Fibroblast of peridontal ligament (primary cell): ENCODE results near the gene SAMSN1.
"Not testable (repeated sequence)": the region's sequence is repeated elsewhere in the genome, so short reads cannot be mapped to it uniquely, and the experiment has no call there.

ENCODE experiments used
- DNase-seq: peaks from one replicate; pipeline ENCODE4 v3.0.0-alpha.2; 2010; ENCODE audit errors: extremely low read depth

SAMSN1 gene

DNA sequence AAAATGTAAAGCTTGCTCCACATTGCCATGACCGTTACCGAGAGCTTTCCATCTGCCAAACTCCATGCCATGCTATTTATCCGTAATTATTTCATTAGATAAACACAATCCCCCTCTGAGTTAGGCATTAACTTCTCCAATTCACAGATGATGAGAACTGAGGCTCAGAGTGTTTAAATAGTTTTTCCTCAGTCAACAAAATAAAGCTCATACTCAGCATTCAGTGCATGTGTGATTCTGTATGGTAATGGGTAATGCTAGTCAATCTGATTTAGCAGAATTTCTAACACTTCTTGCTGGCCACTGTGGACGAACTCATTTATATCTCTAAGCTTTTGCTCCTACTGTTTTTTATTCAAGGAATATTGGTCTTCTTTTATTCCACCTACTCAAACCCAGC lies 17.3 kb downstream of the SAMSN1 start:
- DNase-seq: no peak

DNA sequence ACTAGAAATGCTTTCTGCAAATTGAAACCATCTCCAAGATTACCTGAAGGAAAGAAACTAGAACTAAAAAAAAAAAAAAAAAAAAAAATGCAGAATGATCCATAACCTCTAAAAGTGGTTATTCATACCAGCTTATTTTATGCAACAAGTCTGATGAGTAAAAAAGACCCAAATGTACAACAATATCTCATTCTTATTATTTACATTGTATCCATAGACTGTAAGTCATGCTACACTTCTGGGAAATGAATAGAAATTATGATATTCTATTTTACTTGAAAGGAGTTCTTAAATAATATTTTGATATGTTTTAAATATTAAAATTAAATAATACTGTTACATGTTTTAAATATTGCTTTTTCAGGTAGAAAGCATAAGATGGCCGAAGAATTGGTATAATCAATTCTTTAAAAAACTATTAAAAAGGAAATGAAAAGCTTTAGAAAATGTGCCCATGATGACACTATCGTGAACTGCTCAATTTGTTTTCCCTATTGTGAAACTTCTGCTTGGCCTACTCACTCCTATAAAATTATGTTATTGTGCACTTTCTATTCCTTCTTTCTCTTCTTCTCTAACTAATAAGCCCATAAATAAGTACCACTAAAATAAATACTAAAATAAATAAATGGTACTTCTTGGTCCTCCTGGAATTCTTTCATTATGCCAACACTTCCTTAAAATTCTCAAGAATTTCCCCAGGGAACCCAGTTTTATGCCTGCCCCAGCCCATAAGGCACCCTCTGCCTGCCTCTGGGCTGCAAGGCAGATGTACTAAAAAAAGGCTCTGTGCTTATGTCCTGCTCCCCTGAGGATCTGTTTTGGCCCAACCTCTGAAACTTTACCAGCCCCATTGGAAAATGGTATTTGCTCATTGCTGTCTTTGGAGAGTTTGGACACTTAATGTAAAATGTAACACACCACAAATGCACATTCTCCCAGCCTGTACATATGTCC lies 18.1 kb downstream of the SAMSN1 start:
- no peak for DNase-seq

DNA sequence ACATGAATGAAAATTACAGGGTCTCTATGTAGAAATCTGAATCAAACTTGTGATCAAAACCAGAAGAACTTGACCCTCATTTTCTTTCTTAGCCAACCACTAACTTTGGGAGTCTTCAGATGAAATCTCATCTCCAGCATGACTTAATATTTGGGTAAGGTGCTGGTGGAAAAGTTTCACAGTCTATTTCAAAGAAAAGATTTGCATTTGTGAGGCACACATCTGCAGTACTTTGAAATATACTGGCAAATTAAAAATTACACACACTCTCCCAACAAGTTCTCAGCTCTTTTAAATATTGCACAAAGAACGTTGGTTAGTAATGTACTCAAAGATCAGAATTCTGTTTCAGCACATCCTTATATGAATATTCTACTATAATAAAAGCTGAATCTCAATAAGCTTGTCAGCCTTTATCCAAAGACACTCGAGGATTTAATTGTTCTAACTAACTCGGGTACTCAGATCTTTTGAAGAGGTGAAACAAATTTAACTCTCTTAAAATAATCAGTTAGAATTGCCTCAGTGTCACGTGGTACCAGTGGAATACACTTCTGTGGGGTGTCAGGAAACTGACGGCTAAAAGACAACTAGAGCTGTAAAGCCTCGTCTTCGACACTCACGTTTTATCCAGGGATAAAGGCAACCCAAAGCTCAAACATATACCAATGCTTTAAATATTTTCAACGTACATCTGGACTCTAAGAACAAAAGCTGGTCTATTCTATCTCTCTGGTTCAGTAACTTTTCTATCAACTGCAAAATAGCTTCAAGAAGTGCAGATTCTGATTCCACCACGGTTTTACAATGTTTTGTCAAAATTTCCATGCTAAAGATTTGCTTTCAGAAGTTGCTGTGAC lies 19.0 kb downstream of the SAMSN1 start:
- no peak for DNase-seq

DNA sequence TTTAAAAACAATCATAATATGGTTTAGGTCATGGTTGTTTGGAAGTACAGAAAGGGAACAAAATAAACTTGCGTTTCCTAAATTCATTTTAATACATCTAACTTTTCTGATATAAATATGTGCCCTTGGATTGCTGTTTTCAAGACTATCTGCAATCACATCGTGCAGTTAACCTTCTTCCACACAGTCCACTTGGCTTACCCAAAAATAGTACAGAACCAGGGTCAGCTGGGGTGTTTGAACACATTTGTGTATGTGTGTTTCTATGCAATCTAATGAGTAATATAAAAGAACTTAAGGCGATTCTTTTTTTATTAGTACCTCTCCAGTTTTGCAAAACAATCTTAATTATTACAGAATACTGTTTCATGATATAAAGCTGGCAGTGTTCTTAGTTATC lies 19.9 kb downstream of the SAMSN1 start:
- no peak for DNase-seq

- DNase-seq: no peak
Observed at GRCh38 chr21:14523234-14523633, 22.9 kb downstream of the SAMSN1 start.

- DNase-seq: no peak
Observed at GRCh38 chr21:14522736-14523135, 23.4 kb downstream of the SAMSN1 start.

- DNase-seq: no peak
Observed at GRCh38 chr21:14520535-14520934, 25.6 kb downstream of the SAMSN1 start.

- no peak for DNase-seq
Observed at GRCh38 chr21:14519000-14519399, 27.1 kb downstream of the SAMSN1 start.

- DNase-seq: no peak
Observed at GRCh38 chr21:14513804-14514203, 32.3 kb downstream of the SAMSN1 start.

DNA sequence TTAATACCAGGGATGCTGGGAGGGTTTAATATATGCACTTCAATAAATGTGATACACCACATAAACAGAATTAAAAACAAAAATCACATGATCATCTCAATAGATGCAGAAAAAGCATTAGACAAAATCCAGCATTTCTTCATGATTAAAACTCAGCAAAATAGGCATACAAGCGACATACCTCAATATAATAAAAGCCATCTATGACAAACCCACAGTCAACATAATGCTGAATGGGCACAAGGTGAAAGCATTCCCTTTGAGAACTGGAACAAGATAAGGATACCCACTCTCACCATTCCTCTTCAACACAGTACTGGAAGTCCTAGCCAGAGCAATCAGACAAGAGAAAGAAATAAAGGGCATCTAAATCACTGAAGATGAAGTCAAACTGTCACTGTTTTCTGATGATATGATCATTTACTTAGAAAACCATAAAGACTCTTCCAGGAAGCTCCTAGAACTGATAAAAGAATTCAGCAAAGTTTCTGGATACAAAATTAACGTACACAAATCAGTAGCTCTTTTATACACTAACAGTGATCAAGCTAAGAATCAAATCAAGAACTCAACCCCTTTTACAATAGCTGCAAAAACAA lies 39.2 kb downstream of the SAMSN1 start:
- DNase-seq: not testable (repeated sequence)

DNA sequence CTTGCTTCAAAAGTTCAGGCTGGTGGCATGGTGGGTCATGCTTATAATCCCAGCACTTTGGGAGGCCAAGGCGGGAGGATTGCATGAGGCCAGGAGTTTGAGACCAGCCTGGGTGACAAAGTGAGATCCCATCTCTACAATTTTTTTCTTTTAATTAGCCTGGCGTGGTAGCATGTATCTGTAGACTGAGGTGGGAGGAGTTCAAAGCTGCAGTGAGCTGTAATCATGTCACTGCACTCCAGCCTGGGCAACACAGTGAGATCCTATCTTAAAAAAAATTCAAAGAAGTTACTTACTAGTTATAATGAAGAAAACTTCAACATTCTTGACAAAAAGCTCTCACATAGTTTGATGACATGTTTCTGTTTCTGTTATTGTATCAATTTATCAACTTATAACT lies 45.2 kb downstream of the SAMSN1 start:
- DNase-seq: no peak

DNA sequence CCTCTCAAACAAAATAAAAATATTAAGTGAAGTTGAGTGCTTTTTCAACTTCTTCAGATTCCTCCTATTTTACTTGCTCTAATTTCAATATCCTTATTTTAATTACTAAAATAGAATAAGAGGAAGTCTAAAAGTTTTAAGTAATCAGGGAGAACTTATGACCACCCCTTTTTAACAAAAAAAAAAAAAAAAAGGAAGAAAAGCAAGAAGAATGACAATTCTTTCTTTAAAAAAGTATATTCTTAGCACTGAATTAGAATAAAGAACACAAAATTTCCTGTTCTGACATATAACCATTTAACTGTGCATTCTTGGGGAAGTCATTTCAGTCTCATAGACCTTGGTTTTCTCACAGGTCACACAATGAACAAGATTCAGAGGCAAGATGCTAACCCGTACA lies 46.8 kb downstream of the SAMSN1 start:
- DNase-seq: no peak

DNA sequence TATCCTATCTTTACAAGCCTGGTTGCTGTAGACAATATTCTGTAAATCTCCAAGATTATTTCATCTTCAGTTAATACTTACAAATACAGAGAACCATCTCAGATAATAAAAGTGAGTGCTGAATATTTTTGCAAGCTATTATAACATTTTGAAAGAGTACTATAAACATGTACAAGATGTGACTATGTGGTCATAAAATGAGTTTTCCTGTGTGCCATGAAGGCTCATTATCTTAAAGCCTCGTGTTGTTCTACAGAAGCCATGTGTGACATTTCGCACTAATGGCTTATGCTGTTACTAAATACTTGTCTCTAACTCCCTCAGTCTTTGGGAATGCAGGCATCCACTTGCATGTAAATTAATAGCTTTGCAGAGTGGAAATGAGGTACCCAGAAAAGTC lies 48.3 kb downstream of the SAMSN1 start:
- no peak for DNase-seq

DNA sequence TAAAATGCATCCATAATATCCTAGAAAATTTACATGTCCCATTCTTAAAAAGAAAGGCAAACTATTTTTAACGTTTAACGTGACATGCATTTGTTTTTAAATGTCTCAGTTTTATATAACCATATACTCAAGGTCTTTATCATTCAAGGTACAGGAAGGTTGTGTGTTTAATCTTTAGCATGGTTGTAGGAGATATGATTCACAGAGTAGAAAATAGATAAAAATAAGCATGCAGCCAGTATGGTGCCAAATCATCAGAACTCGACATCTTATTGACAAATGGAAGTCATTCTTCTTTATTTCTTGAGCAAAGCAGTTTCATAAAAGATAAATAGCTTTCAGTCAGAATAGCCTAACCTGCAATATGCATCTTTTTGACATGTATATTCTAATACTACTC lies 51.0 kb downstream of the SAMSN1 start:
- no peak for DNase-seq

DNA sequence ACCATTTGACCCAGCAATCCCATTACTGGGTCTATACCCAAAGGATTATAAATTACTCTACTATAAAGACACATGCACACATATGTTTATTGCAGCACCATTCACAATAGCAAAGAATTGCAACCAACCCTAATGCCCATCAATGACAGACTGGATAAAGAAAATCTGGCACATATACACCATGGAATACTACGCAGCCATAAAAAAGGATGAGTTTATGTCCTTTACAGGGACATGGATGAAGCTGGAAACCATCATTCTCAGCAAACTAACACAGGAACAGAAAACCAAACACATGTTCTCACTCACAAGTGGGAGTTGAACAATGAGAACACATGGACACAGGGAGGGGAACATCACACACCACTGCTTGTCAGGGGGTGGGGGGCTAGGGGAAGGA lies 51.9 kb downstream of the SAMSN1 start:
- DNase-seq: not testable (repeated sequence)

DNA sequence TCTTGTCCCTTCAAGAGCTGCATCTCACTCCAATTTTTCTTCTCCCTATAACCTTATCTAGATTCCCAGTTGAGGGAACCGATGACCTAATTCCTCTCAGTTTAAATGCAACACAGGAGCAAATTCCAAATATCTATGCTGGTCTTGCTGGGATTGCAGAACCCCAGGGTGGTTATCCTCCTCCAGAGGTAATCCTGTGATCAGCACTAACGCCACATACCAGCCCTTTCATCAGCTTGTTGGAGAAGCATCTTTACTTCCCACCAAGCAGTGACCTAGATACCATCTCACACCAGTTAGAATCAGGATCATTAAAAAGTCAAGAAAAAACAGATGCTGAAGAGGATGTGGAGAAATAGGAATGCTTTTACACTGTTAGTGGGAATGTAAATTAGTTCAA lies 52.4 kb downstream of the SAMSN1 start:
- no peak for DNase-seq

DNA sequence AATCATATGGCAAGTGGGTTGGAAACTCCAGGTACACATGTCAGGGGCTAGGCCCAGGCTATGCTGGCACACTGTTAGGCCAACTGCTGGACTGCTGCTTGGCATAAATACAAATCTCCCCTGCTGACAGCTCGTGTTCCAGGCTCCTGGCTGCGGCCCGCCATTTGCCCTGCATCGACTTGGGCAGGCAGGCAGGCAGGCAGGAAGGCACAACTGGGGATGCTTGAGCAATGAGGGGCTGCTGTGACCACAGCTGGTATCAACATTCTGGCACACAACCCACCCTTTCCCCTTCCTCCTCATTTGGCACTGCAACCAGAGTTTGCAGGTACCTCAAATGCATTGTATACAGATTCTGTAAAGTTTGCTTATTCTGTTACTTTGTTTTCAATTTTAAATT lies 53.2 kb downstream of the SAMSN1 start:
- no peak for DNase-seq

GRCh38 chr21:14491269-14491681 lies 54.8 kb downstream of the SAMSN1 start:
- no peak for DNase-seq

DNA sequence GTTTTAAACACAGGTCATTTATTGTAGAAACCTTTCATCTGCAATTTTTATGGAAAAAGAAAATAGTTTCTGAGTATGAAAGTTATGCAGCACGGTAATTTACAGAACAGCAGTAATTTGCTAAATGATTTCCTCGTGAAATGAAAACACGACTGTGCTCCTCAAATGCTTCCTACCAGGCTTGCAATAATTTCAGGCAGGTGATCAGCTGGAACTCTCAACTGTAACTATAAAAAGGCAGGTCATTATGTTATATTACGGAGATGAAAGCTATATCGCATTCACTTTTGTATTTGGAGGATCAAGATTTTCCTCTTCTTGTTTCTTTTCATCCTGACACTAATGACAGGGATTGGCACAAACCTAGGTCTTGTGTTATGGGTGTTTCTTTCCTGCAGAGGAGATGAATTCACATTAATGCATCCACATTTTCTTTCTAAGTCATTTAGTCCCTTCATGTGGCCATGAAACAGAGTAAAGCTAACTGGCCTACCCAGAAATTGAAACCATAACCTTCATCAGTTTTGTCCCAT lies 57.4 kb downstream of the SAMSN1 start:
- no peak for DNase-seq

DNA sequence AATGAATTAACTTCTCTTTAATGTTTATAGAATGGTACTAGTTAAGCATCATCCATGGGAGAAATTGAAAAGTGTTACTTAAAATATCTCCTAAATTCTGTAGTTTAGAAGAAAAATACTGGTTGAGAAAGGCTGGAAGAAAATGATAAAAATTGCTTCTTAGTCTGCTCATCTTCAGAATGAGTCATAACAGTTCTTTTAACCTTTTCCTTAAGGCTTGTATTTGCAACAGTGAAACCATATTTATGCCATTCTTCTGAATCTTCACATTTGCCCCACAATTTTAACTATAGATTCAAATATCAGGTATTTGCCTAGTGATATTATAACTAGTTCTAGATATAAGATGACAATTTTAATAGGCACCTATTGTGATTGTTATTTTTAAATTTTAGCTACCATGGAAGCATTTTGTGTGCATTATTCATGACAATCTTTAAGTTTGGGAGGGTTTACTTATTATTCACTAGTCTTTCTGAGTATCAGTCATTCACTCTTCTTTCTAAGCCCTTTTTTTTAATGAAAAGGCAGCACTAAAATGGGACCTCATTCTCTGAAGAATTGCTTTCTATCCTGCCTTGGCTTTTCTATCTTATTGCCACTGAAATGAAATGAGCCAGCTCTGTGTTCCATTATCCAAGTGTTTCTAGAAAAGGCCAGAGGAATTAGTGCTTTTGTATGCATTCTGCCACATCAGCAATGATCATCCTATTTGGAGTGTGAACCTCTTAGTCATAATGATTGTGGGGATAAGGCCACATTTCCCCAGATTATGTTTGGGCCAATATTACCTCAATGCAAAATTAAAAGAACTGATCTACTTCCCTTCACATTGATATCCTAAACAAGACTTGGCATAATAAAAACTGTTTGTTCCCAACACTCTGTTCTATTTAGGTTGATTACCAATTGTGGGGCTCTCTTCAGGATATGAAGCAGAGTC lies 58.4 kb downstream of the SAMSN1 start:
- no peak for DNase-seq

DNA sequence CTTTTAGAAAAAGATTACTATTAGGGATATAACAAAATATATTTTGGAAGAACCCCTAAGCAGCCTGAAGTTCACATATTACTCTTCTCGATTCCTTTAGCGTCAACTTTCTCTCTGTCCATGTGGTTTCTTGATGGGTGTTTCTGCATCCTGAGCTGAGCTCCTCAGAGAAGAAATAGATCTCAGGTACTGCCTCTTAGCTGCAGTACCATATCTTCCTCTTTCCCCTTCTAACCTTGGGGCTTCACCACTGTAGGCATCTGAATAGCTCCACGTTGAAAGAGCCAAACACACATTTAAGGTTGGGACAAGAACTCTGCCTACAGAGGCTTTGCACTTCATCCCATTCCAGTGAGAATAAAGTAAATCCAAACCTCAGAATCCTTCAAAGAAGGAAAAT lies 59.2 kb downstream of the SAMSN1 start:
- DNase-seq: no peak
